ENCODE measurements around the gene PDIA5.

PDIA5 gene

DNA sequence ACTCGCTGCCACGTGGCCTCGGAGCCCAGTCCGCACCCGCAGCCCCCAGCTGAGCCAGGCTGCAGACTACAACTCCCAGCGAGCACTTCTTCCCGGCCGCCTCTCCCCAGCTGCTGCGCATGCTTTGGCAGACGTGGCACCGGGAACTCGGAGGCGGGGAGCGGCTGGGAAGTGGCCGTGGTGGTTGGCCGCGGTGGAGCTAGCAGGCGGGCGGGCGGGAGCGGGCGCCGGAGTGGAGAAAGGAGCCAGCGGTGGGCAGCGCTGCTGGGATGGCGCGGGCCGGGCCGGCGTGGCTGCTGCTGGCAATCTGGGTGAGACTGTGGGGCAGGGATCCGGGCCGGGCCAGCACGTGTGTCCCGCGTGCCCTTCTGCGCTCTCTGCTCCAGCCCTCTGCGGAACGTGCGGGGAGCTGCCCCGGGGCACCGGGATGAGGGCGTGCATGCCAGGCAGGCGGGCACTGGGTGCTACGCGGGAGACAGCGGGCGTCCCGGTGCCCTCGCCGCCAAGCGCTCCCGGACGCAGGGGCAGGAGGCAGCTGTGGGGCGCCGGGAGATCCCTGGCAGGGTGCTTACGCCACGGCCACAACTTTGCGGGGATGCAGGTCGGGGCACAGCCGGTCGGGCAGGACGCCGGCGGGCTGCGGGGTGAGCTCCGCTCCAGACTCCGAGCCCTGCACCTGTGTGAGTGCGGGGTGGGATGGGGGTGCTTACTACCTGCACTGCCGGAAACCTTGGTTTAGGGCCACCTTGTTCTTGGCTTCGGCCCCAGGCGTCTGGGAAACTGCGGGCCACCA lies at the start of gene PDIA5:
PDIA5 (plus strand) TSS at position 130 of the 793 bp plus-strand sequence; CDS start at position 270, 140 bp downstream.
- peak; percentile 93 for DNase-seq (ENCODE audit: low spot score)

DNA sequence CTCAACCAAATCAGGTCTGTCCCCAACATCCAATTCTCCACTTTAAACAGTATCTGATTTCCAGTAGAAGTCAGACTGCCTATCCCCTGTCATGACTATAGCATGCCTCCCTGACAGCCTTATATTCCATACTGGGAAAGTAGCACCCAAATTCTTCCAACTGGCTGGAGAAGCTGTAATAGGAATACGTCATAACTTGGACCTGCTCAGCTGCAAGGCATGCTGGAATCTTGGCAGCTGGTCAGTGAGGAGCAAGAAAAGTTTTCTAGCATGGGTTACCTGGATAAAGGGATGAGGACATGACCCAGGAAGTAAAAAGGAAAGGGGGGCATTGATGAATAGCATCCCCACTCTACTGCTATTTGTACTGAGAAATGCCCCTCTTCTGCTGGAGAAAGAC lies 48.1 kb upstream of the PDIA5 start:
- DNase-seq (ENCODE audit: low spot score): no peak

DNA sequence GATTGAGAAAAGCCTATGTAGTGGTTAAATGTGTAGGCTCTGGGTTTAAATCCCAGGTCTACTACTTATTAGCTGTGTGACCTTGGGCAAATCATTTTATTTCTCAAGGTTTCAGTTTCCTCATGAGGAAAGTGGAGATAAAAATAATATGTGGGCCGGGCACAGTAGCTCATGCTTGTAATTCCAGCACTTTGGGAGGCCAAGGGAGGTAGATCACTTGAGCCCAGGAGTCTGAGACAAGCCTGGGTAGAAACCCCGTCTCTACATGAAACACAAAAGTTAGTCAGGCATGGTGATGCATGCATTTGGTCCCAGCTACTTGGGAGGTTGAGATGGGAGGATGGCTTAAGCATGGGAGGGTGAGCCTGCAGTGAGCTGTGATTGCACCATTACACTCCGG lies 47.7 kb upstream of the PDIA5 start:
- no peak for DNase-seq (ENCODE audit: low spot score)

DNA sequence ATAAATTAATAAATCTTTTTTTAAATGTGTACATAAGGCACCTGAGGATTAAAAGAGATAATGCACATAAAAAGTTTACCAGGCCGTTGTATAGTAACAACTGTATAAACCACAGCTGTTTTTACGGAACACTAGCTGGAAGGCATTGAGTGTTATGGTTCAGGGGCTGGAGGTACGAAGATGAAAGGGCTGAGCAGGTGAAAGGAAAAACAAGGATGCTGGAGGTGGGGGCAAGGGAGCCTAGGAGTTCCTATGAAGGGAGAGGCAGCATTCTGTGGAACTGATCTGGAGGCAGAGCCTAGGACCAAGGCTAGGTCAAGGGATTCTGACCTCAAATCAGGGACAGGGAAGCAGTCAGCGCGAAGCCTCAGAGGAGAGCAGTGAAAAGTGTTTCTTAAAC lies 47.2 kb upstream of the PDIA5 start:
- DNase-seq (ENCODE audit: low spot score): no peak

DNA sequence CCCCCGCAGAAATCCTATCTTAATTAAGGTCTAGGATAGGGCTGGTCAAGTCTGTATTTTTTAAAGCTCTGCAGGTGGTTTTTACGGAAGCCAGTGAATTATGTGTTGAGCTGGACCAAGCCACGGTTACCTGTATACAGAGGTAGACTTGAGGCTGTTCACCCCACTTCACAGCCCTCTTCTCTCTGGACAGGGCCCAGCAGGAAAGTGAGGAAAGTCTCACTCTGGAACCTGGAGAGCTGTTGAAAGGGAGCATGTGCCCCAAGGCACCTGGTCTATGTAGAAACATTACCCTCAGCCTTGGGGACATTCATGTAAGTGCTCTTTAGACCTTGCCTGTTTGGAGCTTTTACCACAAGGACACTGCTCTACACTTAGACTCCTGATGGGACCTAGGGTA lies 46.1 kb upstream of the PDIA5 start:
- DNase-seq (ENCODE audit: low spot score): no peak

DNA sequence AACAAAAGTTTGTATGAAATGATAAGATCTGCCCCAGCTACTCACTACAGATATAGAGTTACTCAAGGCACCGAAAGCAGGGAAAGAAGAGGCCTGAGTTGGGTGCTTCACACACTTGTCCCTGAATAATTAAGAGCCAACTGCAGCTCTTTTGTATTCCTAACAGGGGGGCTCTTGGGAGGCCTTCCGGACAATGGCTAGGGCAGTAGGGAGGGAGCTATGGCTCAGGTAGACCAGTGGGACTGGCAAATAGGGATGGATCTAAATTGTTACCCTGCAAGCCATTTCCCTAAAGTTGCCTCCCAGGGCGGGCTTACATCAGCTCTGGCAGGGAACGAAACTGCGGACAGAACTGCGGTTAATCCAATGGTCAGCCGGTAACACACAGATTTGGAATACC lies 45.4 kb upstream of the PDIA5 start:
- DNase-seq (ENCODE audit: low spot score): no peak

DNA sequence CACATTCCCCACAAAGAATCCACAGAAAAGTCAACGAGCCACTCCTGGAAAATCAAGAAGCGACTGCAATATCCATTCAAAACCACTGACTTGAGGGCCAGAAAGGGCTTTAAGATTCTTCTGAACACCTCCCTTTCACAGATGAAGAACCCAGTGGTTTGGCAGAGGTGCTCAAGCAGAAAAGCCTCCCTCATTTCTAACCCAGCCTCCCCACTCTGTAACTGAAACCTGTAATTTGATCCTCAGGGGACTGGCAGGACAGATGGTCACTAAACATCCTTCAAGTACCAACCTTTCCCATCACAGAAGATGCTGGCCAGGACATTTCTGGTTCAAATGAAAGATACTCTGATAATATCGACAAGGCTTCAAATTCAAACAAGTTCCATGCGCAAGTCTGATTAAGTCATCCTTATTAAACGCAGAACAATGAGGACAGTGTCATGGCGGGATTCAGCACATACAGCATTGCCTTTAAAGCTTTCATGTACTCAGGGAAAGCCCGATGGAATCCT lies 44.8 kb upstream of the PDIA5 start:
- no peak for DNase-seq (ENCODE audit: low spot score)

DNA sequence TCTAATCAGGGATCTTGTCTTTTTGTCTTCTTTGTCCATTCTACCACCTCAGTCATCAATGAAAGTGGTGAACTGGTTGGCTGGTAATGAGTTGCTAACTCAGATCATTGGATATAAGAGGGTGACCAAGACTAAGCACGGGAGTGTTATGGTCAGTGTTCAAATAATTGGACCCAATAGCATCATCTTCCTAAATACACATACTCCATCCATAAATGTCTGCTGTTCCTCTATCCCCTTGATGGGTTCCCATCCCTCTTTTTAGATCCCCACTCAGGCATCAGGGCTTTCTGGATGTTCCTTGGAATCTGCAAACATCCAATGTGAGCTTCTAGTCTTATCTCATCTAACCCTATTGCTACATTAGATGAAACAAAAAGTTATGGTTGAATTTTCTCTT lies 42.8 kb upstream of the PDIA5 start:
- DNase-seq (ENCODE audit: low spot score): no peak

DNA sequence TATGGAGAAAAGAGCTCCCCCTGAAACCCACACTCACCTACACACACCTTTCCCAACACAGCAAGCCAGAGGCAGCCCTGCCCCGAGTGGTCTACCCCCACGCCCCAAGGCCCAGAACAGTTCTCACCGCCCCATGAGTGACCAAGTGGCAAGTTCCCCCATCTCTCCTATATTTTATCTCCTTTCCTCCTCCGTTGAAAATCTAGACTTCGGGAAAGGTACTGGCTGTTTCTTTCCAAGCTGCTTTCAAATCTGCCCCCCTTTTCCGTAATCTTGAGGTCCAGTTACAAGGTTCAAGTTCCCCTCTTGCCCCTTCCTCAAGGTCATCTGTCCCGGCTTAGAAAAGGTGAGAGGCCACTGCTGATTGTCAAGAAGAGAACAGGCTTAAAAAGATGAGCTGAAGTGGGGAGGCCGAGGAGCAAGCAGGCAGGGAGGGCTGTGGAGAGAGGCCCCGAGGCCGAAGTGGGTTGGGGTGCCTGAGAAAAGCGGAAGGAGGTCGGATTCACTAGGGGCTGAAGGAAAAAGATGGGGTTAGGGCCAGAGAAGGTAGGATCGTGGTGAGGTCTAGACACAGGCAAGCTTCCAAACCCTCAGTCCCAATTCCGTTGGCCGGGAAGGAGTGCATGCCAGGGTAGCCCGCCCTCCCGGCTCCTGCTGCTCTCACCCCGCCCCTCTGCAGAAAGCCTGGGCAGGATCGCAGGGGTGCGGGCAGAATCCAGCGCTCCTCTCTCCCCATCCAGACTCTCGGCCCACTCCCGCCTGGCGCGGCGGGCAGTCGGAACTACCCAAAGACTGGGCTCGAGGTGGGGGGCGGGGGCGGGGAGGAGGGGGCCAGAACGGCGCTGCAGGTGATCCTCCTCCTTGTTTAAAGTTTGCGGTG lies 40.9 kb upstream of the PDIA5 start:
- DNase-seq (ENCODE audit: low spot score): no peak

DNA sequence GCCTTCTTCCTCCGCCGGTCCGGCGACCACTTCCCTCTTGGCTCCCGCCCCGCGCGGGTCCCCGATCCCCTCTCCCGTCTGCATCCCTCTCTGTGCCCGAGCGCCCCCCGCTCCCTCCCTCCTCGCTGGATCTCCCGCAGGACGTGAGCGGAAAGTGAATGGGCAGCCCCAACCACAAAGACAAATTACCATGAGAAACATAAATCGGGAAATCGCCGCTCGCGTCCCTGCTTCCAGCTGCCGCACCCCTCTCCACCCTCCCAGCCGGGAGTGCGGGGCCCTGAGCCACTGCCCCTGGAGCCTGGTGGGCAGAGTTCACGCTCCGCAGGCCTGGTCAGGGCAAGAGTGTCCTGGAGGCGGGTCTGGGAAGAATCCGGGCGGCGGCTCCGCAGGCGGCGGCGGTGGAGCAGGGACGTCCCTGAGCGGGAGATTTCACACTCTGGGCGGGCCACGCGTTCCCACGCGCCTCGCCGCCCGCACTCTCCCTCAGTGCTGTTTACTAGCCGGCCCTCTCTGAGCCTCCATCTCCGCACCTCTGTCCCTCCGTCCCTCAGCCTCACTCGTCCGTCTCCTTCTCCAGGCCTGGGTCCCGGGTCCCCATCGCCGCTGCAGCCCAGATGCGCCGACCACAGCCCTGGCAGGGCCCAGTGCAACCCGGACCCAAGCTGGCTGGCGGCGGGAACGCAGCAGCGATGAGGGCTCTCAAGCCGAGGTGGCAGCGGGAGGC lies 40.1 kb upstream of the PDIA5 start:
- peak; percentile 77 for DNase-seq (ENCODE audit: low spot score)

DNA sequence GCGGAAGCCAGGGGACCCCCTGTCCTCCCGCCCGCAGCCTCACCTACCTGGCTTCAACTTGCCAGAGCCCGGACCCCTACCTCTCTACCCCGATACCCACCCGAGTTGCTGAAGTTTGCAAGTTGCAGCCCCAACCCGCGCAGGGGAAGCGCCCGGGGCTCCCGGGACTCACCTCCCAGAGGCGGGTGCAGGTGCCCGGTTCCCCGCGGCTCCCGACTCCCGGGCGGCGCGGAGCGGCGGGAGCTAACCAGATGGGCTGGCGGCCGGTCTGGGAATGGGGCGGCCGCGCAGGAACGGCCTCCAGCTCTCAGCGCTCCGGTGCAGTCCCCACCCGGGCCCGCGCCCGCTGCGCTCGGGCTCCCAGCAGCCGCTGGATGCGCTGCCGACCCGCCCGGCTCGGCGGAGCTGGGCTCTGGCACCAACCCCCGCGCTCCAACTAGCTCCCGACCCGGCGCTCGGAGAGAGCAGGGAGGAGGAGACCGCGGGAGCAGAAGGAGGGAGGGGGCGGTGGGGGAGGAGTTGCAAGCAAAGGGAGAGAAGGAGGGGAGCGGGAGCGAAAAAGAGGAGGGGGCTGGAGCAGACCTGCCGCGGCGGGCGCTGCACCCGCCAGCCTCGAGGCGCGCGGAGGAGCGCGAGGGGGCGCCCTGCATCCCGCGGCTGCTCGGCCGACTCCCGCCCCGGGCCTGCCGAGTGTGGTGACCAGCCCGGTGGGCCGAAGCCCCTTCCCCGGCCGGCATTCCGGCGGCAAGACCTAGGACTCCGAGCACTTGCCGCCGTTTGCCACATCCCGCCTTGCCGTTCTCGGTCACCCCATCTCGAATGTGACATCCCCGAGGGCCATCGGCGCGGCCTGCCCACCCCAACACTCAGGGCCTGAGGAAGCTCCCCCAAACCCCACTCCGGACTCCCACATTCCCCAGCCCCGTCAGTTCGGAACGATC lies 39.3 kb upstream of the PDIA5 start, which contains the start of gene SEMA5B:
SEMA5B (minus strand) TSS at position 472 of the 941 bp plus-strand sequence. CDS start 66,500 bp downstream, outside the sequence.
- peak; percentile 75 for DNase-seq (ENCODE audit: low spot score)

DNA sequence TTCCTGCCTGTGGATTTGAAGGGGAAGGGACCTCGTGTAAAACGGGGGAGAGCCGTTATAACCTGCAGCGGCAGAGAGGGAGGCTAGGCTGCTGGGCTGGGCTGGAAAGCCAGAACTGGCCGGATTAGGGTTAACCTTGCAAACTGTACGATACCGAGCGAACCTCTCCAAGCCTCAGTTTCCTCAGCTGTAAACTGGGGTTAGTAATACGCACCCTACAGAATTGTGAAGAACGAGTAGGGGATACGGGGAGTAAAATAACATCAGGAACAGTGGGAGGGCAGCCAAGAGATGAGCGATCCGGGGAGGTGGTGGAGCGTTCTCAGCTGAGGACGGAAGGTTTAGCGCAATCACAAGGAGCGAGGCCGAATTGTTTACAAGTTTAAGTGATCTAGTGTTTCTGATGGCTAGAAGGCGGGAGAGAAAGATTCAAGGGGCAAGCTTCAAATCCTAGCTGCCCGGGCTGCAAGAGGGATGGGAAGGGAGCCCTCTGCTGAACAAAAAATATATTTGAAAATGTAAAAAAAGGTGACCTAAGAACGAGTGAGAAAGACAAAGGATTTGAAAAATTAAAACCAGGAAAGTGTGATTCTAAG lies 38.5 kb upstream of the PDIA5 start:
- DNase-seq (ENCODE audit: low spot score): no peak

DNA sequence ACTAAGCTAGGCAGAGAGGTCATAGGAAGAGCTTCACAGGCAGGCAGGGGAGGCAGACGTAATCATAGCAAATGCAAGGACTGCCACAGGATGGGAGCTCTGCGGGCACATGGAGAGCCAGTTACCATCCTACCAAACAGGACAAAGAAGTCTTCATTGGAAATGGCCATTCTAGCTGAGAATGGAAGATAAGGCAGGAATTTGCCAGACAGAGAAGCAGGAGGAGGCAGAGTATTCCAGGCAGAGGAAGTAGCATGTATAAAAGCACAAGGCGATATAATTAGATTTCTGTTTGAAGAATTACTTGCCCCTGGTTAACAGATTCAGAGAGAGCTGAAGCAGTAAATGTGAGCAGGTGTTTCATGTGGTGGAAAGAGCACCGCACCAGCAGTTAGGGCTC lies 35.8 kb upstream of the PDIA5 start:
- no peak for DNase-seq (ENCODE audit: low spot score)

DNA sequence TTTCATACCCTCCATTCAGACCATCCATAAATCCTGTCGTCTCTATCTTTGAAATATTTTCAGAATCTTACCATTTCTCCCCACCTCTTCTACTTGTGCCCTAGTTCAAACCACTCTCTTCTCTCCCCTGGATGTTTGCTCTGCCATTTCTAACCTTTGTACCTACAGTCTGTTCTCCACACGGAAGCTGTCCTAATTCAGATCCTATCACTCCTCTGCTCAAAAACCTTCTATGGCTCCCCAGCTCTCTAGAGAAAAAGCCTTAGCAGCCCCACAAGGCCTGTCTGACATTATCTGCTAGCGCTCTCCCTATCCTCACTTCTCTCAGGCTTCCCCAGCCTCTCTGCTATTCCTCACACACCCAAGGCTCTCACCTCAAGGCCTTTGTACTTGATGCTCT lies 34.8 kb upstream of the PDIA5 start:
- no peak for DNase-seq (ENCODE audit: low spot score)

DNA sequence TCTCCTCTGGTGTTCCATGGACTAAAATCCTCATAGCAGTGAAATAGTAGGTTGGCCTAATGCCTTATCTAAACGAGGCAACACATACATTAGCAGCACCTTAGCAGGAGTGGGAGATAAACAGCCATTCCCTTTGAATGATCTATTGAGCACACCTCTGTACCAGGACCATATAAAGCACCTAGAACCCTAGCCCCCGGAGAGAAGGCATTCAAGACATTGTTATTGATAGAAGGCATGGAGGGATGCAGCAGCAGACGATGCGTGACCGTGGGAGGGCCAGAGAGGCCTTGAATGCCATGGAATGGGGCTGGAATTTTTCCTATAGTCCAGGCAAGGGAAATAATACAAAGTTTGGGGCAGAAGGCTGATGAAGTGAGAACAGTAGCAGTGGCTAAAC lies 32.7 kb upstream of the PDIA5 start:
- no peak for DNase-seq (ENCODE audit: low spot score)

DNA sequence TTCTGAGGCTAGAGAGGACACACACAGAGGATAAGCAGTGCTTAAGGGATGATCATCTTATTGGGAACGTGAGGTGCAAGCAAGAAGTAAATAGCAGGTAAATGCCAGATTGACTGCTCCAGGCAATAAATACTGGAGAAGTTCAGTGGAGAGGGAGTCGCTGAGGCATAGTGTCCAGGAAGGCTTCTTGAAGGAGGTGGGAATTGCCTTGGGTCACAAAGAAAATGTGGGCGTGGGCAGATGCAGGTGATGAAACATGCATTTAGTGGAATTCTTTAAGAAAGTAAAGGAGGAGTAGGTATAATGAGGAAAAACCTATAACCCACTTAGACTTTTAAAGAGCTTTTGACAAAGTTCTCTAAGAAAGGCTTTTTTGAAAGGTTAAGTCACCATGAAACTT lies 31.8 kb upstream of the PDIA5 start:
- DNase-seq (ENCODE audit: low spot score): no peak

DNA sequence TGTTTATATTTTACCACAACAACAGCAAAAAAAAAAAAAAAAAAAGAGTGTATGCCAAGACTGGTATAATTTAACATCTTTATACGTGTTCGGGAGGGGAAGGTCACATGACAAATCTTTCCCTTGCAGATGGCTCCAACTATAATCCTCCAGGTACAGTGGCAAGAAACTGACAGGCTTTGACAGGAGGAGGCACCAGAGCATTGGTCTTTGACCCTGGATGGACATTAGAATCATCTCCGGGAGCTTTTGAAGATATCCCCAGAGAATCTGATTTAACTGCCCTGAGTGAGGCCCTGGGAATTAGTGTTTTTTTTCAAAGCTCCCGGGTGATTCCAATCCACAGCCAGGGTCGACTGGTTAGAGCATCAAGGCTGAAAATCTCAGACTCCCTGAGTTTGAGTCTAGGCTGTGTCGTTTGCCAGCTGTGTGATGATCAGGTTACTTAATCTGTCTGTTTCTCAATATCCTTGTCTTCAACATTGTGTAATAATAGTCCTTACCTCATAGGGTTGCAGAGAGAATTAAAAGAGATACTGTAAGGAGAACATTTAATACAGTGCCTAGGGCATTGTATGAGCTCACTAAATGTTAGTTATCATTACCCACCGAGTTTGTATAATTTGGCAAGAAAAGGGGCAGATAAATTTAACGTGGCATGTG lies 30.3 kb upstream of the PDIA5 start:
- DNase-seq (ENCODE audit: low spot score): no peak

DNA sequence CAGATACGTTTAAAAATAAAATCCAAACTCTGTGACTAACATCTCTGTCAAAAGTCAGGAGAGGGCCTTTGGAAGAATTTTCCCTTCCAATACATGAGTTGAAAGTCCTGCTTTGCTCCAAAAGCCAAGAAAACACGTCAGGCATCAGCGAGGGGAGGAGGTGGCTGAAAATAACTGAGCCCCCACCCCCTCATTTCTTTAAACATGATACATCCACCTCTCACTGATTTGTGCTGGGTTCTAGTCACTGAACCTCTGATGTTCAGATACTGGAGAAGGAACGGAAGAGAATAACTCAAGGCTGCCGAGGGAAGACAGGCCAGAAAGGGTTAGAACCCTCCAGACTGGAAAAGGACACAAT lies 29.8 kb upstream of the PDIA5 start:
- DNase-seq (ENCODE audit: low spot score): no peak

DNA sequence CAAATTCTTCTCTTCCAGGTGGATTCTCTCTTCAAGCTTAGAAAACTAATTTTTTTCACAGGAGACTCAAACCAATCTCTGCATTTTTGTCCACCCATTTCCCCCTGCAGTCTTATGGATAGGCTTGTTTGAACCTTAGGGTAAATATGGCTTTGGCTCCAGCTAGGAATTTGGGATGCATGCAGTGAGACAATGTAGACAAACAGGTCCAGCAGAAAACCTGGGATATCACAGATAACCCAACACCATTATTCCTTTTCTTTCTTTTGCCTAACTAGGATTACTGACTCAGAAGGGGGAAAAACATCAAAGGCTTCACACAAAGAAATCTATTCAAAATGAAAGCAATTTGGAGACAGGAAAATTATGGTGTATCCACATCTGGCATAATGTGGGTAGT lies 28.1 kb upstream of the PDIA5 start:
- DNase-seq (ENCODE audit: low spot score): no peak

DNA sequence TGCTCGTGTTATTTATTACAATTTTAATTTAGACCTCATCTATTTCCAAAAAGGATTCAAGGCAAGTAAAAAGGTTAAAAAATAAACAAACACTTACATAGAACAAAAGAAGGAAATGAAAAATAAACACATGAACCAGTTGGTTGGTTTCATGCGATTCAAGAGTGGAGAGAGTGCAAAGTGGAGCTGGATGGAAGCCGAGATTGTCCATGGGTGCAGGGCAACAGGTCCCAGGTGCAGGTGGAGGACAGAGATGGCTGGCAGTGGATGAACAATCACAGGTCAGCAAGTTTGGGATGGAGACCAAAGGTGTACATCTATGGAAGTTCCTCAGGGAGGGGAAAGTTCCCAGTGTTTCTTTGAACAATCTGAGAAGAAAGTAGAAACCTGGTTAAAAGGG lies 27.6 kb upstream of the PDIA5 start:
- no peak for DNase-seq (ENCODE audit: low spot score)
